ENCODE data around the gene VAT1L.
A peak's percentile ranks its signal among the peaks of the same experiment; 100 is the strongest.
"Not testable (repeated sequence)": the region's sequence is repeated elsewhere in the genome, so short reads cannot be mapped to it uniquely, and the experiment has no call there.

The VAT1L gene

GRCh38 chr16:77963185-77964044 lies 175.1 kb downstream of the VAT1L start:
- no peak for DNase-seq

GRCh38 chr16:77965346-77965745 lies 177.0 kb downstream of the VAT1L start:
- DNase-seq = no peak

GRCh38 chr16:77967054-77967904 lies 178.9 kb downstream of the VAT1L start:
- DNase-seq = no peak

- DNase-seq = no peak
Observed at GRCh38 chr16:77969861-77970260, 181.5 kb downstream of the VAT1L start.

GRCh38 chr16:77970371-77970770 lies 182.0 kb downstream of the VAT1L start:
- DNase-seq = no peak

- DNase-seq = peak; percentile 76
Observed at GRCh38 chr16:77971306-77972061, 183.1 kb downstream of the VAT1L start.

- DNase-seq = no peak
Observed at GRCh38 chr16:77972062-77972392, 183.7 kb downstream of the VAT1L start.

GRCh38 chr16:77974883-77975282 lies 186.5 kb downstream of the VAT1L start:
- DNase-seq = no peak

- DNase-seq = no peak
Observed at GRCh38 chr16:77975942-77976341, 187.6 kb downstream of the VAT1L start.

GRCh38 chr16:77977339-77977738 lies 189.0 kb downstream of the VAT1L start:
- DNase-seq = no peak

GRCh38 chr16:77985111-77985510 lies 196.7 kb downstream of the VAT1L start:
- no peak for DNase-seq

GRCh38 chr16:77986011-77986740 lies 197.8 kb downstream of the VAT1L start:
- DNase-seq = no peak

GRCh38 chr16:77987810-77988209 lies 199.4 kb downstream of the VAT1L start:
- DNase-seq = no peak

GRCh38 chr16:77989846-77990245 lies 201.5 kb downstream of the VAT1L start:
- DNase-seq = no peak

- DNase-seq = no peak
Observed at GRCh38 chr16:77991701-77992100, 203.3 kb downstream of the VAT1L start.

GRCh38 chr16:77992381-77992780 lies 204.0 kb downstream of the VAT1L start:
- DNase-seq = not testable (repeated sequence)

- no peak for DNase-seq
Observed at GRCh38 chr16:77993111-77993985, 205.0 kb downstream of the VAT1L start.

GRCh38 chr16:77995843-77996455 lies 207.6 kb downstream of the VAT1L start:
- no peak for DNase-seq

- DNase-seq = no peak
Observed at GRCh38 chr16:77998350-77999023, 210.1 kb downstream of the VAT1L start.

GRCh38 chr16:78001451-78002025 lies 213.2 kb downstream of the VAT1L start:
- no peak for DNase-seq

Data from activated CD4-positive, alpha-beta T cell treated with anti-CD3 and anti-CD28 coated beads, Interleukin-2, amount 50 U/mL, for 1 hour (primary cell).